HG02884 (cell line): ENCODE results near the gene CD79B.
"Not testable (repeated sequence)": the region's sequence is repeated elsewhere in the genome, so short reads cannot be mapped to it uniquely, and the experiment has no call there.

Experiments used
- ATAC-seq: cut with Tn5 transposase; IDR thresholded peaks from one replicate; pipeline ENCODE4 v1.9.1; 2021; ENCODE audit warnings: mild to moderate bottlenecking, moderate library complexity; ENCODE audit not compliant: unreplicated experiment

The CD79B gene

DNA sequence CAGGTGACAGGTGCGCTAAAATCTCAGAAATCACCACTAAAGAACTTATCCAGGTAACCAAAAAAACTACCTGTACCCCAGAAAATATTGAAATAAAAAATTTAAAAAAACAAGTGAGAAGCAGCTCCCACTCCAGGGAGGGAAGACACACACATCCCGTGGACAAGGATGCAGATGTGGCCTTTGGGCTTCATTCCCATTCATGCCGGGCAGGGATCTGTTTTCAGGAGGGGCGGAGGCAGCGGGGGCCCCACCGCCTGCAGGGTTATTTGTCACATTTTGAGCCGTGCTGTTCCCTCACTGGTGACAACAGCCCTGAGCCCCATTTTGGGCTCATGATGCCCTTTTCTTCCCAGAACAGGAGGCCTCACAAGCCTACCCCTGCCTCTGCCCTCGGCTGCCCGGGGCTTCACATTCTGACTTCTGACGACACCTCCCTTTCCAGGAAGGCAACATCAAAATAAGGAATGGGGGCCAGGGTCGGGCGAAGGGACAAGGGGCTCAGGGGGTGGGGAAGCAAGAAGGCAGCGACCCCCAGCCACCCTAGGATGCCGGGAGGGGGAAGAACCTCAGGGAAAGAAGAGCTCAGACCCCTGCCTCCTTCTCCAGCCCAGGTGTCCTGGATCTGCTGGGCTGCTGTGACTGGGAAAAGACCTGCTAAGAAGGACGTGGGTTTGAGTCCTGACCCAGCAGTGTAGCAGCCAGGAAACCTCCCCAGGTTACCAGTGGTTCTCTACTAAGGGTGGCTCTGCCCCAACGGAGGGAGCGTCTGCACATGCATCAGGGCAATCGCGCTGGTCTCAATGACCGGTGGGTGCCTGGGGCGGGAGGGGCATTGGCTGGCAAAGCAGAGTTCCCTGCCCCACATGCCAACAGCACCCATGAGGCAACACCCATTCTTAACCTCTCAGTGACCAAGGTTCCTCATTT lies 2.3 kb upstream of the CD79B start:
- no peak for ATAC-seq

- no peak for ATAC-seq
Measured at GRCh38 chr17:63933598-63933997, 1.5 kb upstream of the CD79B start.

GRCh38 chr17:63932721-63933120 lies 590 bp upstream of the CD79B start:
- ATAC-seq, result no peak

GRCh38 chr17:63930951-63931575 lies 1.1 kb downstream of the CD79B start:
- ATAC-seq, result no peak

GRCh38 chr17:63929860-63930766 lies 2.0 kb downstream of the CD79B start:
- no peak for ATAC-seq

DNA sequence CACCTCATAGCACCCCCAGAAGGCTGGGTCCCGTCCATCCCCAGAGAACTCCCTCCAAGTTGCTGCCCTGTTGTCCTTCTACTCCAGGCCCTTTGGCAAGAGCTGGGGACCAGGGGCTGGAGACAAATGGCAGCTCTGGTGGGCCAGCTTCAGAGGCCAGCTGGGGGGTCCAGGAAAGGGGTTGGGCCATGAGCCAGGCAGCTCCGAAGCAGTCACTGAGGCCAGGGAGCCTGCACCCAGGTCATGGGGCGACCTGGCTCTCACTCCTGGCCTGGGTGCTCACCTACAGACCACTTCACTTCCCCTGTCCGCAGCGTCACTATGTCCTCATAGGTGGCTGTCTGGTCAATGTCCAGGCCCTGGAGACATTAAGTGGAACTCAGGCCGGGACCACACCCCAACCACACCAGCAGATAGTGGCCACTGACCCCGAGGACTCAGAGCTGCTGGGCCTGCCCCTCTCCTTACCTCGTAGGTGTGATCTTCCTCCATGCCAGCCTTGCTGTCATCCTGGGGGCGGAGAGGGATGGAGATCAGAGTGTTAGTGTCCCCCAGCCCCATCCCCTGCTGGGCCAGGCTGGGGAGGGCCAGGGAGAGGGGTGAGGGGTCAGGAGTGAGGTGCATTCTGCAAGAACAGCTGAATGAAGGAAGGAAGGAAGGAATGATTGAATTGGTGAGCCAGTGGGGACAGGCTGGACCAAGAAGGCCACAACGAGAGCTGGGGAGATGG lies 3.0 kb downstream of the CD79B start:
- ATAC-seq, result no peak

- no peak for ATAC-seq
Measured at GRCh38 chr17:63928172-63928666, 3.9 kb downstream of the CD79B start.

- no peak for ATAC-seq
Measured at GRCh38 chr17:63927464-63928171, 4.5 kb downstream of the CD79B start.

GRCh38 chr17:63926164-63926563 lies 6.0 kb downstream of the CD79B start:
- no peak for ATAC-seq

GRCh38 chr17:63925615-63926014 lies 6.5 kb downstream of the CD79B start:
- ATAC-seq, result no peak

DNA sequence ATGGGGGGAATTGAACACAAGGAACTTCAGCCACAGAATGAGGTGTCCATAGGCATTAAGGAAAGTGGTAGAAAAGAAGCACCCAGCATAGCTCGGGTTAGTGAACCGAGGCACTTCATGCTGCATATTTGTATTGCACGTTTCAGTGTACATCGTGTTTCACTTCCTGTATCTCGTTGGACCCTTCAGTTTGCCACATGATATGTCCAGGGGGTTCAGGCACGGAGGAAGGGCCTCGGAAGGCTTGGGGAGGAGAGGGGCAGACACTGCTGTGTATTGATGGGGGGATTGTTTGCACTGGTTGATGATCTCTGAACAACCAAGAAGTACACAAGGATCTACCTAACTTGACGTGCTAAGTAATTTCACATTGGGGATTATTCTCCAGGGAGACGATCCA lies 9.7 kb downstream of the CD79B start:
- not testable (repeated sequence) for ATAC-seq

DNA sequence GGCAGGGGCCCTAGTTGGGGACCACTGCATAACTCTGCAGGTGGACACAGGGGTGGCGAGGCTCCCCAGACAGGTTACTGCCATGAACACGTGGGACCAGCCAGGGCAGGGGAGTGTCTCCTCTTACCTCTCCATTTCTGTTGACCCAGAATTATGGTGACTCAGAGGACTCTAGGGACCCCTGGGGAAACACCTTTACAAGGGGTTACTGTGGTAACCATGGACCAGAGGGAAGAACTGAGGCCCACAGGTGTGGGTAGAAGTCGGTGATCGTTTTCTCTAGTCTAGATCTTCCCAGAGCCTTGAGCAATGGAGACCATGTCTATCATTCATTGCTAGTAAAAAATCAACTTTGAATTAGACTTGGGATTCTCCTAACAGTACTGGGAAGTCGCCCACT lies 11.4 kb downstream of the CD79B start:
- ATAC-seq, result not testable (repeated sequence)

DNA sequence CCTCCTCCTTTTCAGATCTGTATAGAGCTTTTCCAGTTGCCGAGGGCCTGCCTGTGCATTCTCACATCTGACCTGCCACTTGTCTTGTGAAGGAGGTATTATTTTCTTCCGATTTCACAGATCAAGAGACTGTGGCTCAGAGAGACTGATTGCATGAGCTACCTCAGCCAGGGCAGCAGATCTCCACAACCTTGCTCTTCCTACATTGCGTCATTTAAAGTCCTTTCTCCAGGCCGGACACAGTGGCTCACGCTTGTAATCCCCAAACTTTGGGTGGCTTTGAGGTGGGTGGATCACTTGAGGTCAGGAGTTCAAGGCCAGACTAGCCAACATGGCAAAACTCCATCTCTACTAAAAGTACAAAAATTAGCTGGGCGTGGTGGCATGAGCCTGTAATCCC lies 12.1 kb downstream of the CD79B start:
- ATAC-seq, result not testable (repeated sequence)

- no peak for ATAC-seq
Measured at GRCh38 chr17:63919311-63919723, 12.8 kb downstream of the CD79B start.

GRCh38 chr17:63918789-63919305 lies 13.3 kb downstream of the CD79B start, which contains the start of gene GH1:
Gene GH1 (minus strand): TSS chr17:63918839. CDS start chr17:63918776, 63 bp downstream.
- not testable (repeated sequence) for ATAC-seq

DNA sequence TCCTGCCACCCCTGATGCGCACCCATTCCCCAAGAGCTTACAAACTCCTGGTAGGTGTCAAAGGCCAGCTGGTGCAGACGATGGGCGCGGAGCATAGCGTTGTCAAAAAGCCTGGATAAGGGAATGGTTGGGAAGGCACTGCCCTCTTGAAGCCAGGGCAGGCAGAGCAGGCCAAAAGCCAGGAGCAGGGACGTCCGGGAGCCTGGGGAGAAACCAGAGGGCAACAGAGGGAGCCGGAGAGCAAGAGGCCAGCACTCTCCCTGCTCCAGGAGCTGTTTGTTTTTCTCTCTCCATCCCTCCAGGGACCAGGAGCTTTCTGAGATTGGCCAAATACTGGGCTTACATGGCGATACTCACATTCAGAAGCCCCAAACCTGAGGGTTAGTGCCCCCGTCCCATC lies 13.8 kb downstream of the CD79B start:
- ATAC-seq, result no peak

DNA sequence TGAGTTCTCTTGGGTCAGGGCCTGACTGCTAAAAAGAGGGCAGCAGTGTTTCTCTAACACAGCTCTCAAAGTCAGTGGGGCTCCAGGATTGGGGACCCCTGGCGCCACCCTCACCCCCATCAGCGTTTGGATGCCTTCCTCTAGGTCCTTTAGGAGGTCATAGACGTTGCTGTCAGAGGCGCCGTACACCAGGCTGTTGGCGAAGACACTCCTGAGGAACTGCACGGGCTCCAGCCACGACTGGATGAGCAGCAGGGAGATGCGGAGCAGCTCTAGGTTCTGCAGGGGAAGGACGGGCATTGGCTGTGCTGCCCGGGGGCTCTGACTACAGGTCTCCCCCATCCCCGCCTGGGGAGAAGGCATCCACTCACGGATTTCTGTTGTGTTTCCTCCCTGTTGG lies 14.5 kb downstream of the CD79B start:
- ATAC-seq, result no peak

DNA sequence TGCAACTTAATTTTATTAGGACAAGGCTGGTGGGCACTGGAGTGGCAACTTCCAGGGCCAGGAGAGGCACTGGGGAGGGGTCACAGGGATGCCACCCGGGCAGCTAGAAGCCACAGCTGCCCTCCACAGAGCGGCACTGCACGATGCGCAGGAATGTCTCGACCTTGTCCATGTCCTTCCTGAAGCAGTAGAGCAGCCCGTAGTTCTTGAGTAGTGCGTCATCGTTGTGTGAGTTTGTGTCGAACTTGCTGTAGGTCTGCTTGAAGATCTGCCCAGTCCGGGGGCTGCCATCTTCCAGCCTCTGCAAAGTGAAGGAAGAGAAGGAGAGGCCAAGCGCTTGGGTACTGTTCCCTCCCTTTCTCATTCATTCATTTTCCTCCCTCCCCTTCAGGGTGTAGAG lies 14.9 kb downstream of the CD79B start:
- ATAC-seq, result not testable (repeated sequence)

- ATAC-seq, result no peak
Measured at GRCh38 chr17:63916566-63917185, 15.5 kb downstream of the CD79B start.
